Transverse colon (tissue), 4 donors: ENCODE data around the gene ZBTB7C.

Experiments
- CTCF ChIP-seq, 5 experiments: fragments of 200-600 bp in 3 of 5; fragments of 450-650 bp in 2 of 5; sonication (generic) in 3 of 5; IDR thresholded peaks; 1 replicate in 2 of 5; 2 replicates in 3 of 5; pipeline ENCODE4 v1.5.1; 2016 to 2017; ENCODE audit warnings: antibody characterized with exemption in 5 of 5, inconsistent platforms in 3 of 5, mild to moderate bottlenecking in 2 of 5, moderate library complexity in 1 of 5
- EP300 ChIP-seq: sonication (generic); formaldehyde crosslinking; IDR thresholded peaks from one replicate; pipeline ENCODE4 v1.6.1; 2017; ENCODE audit warnings: antibody characterized with exemption, low read depth
- POLR2A ChIP-seq: fragments of 450-650 bp; IDR thresholded peaks from one replicate; pipeline ENCODE4 v1.6.1; 2016; ENCODE audit warnings: antibody characterized with exemption, mild to moderate bottlenecking, moderate library complexity
- POLR2AphosphoS5 ChIP-seq, 3 donors: sonication (generic); formaldehyde crosslinking; IDR thresholded peaks; one replicate each; pipeline ENCODE4 v1.6.1; 2016; ENCODE audit warnings: antibody characterized with exemption in 3 of 3

- no peak for TF ChIP-seq CTCF (IDR thresholded peaks at IDR 0.05)
- TF ChIP-seq POLR2A = peak; percentile 24
- TF ChIP-seq POLR2AphosphoS5 (IDR thresholded peaks at IDR 0.05) = no peak
- no peak for TF ChIP-seq EP300
Measured at GRCh38 chr18:48138660-48139430, 270.3 kb downstream of the ZBTB7C start.
